Body of pancreas (tissue), 4 donors: ENCODE results near the gene ASTN2.

ENCODE experiments used
- POLR2A ChIP-seq, 3 donors: fragments of 450-650 bp; IDR thresholded peaks; one replicate each; pipeline ENCODE4 v1.6.1; 2016; ENCODE audit warnings: antibody characterized with exemption in 3 of 3, mild to moderate bottlenecking in 2 of 3
- TF ChIP-seq, protein P1 (sequence below), 7 experiments: fragments of 450-650 bp in 4 of 7; fragments of 200-600 bp in 3 of 7; sonication (generic) in 3 of 7; IDR thresholded peaks; one replicate each; pipeline ENCODE4 v1.5.1; 2016 to 2019; ENCODE audit warnings: antibody characterized with exemption in 7 of 7

- no peak for TF ChIP-seq POLR2A (IDR thresholded peaks at IDR 0.05)
- TF ChIP-seq, protein P1, sequence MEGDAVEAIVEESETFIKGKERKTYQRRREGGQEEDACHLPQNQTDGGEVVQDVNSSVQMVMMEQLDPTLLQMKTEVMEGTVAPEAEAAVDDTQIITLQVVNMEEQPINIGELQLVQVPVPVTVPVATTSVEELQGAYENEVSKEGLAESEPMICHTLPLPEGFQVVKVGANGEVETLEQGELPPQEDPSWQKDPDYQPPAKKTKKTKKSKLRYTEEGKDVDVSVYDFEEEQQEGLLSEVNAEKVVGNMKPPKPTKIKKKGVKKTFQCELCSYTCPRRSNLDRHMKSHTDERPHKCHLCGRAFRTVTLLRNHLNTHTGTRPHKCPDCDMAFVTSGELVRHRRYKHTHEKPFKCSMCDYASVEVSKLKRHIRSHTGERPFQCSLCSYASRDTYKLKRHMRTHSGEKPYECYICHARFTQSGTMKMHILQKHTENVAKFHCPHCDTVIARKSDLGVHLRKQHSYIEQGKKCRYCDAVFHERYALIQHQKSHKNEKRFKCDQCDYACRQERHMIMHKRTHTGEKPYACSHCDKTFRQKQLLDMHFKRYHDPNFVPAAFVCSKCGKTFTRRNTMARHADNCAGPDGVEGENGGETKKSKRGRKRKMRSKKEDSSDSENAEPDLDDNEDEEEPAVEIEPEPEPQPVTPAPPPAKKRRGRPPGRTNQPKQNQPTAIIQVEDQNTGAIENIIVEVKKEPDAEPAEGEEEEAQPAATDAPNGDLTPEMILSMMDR (IDR thresholded peaks at IDR 0.05) = no peak
Observed at GRCh38 chr9:116964258-116964657, 450.6 kb downstream of the ASTN2 start.
